Neural cell (in vitro differentiated cells): ENCODE results near the gene GLMN.

ENCODE experiments used
- EP300 ChIP-seq: fragments of 450-650 bp; conservative IDR thresholded peaks from 2 replicates; pipeline ENCODE4 v1.6.1; 2014; ENCODE audit warnings: antibody characterized with exemption, mild to moderate bottlenecking, moderate library complexity; ENCODE audit not compliant: poor library complexity, severe bottlenecking
- POLR2AphosphoS5 ChIP-seq: IDR thresholded peaks from 2 replicates; pipeline ENCODE4 v1.6.1; 2012
- RAD21 ChIP-seq: fragments of 450-650 bp; conservative IDR thresholded peaks from 2 replicates; pipeline ENCODE4 v1.6.1; 2014; ENCODE audit warnings: antibody characterized with exemption, mild to moderate bottlenecking, moderate library complexity
- SMC3 ChIP-seq: fragments of 450-650 bp; conservative IDR thresholded peaks from 2 replicates; pipeline ENCODE4 v1.6.1; 2014; ENCODE audit warnings: antibody characterized with exemption, mild to moderate bottlenecking, moderate library complexity; ENCODE audit not compliant: poor library complexity
- TF ChIP-seq, protein P1 (sequence below): fragments of 450-650 bp; IDR thresholded peaks from 2 replicates; pipeline ENCODE4 v1.5.1; 2014; ENCODE audit warnings: antibody characterized with exemption, mild to moderate bottlenecking, moderate library complexity; ENCODE audit not compliant: poor library complexity, severe bottlenecking

DNA sequence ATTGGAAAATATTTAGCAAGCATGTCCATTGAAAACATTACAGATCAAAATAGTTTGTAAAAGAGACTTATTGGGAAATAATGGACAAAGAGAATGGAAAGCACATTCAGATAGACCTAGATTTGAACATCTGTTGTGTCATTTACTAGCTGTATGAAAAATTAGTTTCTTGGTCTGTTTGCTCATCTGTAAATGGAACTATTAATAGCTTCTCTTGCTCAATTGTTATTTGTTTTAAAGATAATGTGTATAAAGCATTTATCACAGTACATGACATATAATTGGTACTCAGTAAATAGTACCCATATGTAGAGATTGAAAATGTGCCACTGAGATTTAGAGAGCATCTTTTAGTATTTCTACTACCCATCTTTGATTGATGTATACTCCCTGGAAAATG is 26.0 kb upstream of the GLMN start:
- no peak for TF ChIP-seq POLR2AphosphoS5
- TF ChIP-seq, protein P1, sequence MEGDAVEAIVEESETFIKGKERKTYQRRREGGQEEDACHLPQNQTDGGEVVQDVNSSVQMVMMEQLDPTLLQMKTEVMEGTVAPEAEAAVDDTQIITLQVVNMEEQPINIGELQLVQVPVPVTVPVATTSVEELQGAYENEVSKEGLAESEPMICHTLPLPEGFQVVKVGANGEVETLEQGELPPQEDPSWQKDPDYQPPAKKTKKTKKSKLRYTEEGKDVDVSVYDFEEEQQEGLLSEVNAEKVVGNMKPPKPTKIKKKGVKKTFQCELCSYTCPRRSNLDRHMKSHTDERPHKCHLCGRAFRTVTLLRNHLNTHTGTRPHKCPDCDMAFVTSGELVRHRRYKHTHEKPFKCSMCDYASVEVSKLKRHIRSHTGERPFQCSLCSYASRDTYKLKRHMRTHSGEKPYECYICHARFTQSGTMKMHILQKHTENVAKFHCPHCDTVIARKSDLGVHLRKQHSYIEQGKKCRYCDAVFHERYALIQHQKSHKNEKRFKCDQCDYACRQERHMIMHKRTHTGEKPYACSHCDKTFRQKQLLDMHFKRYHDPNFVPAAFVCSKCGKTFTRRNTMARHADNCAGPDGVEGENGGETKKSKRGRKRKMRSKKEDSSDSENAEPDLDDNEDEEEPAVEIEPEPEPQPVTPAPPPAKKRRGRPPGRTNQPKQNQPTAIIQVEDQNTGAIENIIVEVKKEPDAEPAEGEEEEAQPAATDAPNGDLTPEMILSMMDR: no peak
- no peak for TF ChIP-seq EP300
- no peak for TF ChIP-seq SMC3
- TF ChIP-seq RAD21: no peak
